GM21717 (cell line): ENCODE results near the gene TNFSF8.

Experiments
- ATAC-seq: cut with Tn5 transposase; IDR thresholded peaks from one replicate; pipeline ENCODE4 v1.9.1; 2021; ENCODE audit warnings: mild to moderate bottlenecking, moderate library complexity; ENCODE audit not compliant: unreplicated experiment

The TNFSF8 gene, protein sequence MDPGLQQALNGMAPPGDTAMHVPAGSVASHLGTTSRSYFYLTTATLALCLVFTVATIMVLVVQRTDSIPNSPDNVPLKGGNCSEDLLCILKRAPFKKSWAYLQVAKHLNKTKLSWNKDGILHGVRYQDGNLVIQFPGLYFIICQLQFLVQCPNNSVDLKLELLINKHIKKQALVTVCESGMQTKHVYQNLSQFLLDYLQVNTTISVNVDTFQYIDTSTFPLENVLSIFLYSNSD

DNA sequence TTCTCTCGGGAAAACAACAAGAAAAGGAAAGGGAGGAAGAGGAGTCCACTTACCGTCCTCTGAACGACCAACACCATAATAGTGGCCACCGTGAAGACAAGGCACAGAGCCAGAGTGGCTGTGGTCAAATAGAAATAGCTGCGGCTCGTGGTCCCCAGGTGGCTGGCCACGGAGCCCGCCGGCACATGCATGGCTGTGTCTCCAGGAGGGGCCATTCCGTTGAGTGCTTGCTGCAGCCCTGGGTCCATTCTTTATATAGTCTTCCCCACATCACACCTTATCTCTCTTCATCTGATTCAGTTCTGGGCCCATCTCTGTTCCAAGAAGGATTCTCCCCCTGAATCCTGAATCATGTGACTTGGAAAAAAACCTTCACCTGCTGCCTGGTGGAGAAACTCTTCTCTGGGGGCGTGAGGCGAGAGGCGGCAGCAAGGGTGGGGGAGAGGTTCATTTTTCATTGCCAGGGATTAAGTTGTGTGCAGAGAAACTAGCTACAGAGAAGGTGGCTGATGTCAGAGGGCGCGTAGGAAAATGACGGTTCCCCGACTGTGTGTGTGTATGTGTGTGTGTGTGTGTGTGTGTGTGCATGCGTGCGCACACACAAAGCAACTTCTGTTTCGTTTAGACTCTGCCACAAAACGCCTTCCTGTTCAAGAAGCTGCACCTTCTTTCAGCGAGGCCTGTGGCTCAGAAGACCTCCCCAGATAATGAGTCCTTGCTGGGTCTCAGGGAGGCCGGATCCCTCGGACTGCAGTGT, at the start of gene TNFSF8:
TNFSF8 (minus strand) TSS at position 536 of the 757 bp plus-strand sequence; CDS start at position 248, 288 bp downstream.
- ATAC-seq = peak; percentile 62

DNA sequence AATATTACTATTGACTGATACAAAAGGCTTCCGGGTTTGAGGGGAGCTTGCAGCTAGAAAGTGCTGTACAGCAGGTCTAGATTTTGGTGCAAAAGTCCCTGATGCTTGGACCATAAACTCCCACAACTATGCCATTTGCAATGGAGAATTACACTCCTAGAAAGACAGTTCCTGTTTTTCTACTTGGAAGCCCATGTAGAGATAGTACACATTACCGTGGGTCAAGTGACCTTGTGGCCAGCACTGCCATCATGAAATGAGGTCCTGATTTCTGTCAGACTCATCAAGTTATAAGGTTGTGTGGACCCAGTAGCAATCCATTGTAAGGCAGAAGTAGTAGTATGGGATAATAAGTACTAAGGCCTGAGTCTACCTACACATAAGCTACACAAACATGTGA, 42.8 kb upstream of the TNFSF8 start:
- no peak for ATAC-seq

DNA sequence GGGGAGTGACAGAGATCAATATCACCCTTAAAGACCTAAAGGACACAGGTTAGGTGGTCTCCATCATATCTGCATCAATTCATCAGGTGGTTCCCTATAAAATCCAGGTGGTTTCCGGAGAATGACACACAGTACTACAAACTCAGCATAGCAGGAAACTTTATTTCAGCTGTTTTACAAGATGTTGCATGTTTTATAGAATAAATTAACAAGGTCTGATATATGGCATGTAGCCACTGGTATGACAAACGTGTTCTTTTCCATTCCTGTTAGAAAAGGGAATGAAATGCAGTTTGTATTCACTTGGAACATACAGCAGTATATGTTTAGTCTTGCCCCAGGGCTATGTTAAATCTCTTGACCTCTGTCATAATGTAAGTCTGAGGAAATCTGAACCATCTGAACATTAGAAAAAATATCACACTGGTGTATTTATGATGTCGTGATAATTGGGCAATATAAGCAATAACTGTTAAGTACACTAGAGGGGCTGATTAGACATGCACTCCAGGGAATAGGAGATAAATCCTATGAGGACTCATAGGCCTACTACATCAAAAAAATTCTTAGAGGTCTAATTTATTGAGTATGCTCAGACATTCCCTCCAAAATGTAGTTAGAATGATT, 42.2 kb upstream of the TNFSF8 start:
- ATAC-seq = no peak

DNA sequence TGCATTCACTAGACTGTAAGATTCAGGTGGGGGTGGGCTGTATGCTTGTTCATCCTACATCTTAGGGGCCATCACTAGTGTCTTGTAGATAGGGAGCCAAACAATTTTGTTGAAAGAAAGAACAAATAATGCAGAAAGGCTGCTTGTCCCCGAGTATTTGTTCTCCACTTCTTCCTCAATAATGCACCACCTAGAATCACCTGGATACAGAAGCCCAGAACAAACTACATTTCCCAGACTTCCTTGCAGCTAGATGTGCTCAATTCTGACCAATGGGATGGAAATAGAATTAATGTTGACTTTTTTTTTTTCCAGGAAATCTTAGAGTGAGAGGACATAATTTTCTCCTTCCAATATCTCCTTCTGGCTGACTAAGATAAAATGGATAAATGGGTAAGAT, 38.9 kb upstream of the TNFSF8 start:
- no peak for ATAC-seq

DNA sequence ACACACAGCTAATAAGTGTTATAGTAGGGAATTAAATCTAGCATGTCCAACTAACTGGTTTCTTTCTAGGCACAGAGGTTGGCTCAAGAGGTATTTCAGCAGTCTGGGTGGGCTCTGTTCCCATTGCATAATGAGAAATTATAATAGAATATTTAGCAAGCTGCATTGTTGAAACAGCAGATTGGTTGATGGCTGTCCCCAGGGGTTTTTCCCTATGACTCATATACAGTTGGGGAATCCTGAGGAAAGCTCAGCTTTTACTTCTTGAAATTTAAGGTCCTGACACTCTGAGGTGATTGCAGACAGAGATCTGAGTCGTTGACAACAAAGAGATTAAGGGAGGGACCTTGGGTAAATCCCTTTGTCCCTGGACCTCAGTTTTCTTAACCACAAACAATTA, 38.3 kb upstream of the TNFSF8 start:
- ATAC-seq = peak; percentile 73

DNA sequence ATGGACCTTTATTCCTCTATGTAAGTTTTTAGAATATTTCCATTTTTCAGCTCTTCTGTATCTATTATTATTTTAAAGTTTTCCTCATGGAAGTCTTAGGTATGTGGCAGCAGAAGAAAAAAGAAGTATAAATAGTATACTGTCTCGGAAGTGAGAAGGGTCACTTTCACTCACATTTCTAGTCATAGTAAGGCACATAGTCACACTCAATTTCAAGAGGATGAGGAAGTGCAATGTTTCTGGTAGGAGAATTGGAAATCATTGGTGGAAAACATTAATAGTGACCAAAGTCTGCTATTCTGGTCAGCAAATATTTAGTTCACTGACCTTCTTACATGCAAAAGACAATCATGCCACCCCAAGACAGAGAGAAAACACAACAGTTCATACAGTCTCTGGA, 35.2 kb upstream of the TNFSF8 start:
- no peak for ATAC-seq

DNA sequence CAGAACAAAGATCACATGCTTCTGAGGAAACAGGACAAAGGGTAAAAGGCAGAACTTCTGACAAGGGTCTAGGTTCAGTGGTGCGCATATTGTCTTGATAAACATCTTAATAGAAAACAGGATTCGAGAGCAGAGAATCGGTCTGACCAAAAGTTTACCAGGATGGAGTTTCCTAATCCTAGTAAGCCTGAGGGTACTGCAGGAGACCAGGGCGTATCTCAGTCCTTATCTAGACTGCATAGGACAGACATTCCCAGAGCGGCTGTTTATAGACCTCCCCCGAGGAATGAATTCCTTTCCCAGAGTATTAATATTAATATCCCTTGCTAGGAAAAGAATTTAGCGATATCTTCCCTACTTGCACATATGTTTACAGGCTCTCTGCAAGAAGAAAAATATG, 32.4 kb upstream of the TNFSF8 start:
- ATAC-seq = no peak

DNA sequence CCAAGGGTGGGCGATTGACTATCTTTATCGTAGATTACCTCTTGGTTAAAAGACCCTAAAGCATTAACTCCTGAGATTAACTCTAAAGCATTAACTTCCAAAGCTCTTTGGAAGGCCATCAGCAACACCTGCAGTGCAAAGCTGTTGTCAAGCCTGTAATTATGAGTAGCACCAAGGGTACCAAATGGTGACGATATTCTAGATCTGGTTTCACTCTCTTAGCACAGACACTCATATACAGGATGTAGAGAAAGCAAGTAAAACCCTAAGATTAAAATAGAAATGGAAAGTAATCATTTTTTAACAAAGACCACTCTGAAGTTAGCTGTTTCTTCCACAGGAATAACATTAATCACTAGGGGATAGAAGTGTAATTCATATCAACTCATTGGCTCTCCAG, 29.9 kb upstream of the TNFSF8 start:
- no peak for ATAC-seq

DNA sequence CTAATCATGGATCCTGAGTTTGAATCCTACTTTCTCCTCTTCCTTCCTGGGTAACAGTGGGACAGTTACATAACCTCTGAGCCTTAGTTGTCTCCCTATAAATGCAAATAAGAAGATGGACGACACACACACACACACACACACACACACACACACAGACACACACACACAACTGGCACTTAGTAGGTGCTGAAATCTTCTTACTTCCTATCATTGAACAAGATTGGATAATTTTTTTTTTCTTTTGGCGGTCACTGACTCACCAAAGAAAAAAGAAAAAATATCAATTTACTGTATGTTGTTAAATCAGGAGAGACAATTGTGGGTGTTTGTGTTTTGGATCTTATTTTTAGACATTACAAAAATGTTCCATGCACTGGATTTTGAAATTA, 28.4 kb upstream of the TNFSF8 start:
- no peak for ATAC-seq

DNA sequence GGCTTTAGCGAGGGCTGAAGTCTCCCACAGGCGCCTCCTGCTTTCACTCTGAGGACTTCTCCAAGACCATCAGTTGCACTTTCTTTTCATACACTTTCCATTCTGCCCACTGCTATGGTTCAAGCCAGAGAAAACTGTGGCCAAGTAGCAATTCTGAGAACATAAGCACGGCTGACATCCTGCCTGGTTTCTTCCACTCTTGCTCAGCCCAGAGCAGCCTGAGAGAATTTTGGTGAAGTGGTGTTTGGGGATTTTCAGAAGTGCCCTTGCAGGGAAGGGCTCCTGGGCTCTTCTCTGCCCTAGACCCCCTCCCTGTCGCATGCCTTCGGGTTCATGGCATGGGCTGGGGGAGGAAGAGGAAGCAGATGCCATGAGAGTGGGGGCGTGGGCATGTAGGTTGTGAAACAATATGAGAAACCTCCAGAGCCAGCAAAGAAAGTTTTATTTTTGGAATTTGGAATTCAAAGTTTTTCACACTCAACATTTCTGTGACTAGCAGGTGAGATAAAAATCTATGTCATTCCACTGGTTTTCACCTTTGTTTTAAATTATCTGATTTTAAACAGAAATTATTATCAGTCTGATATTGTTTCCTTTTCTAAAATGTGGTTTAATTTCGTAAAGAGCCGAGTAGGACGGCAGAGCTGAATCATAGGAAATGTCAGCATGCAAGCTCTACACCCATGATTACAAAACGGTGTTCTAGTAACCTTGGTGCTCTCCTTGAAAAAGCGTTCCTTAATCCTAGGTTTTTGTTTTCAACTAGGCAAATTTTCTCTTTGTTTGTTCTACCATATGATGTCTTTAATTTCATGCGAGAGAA, 27.8 kb upstream of the TNFSF8 start:
- ATAC-seq = peak; percentile 70

DNA sequence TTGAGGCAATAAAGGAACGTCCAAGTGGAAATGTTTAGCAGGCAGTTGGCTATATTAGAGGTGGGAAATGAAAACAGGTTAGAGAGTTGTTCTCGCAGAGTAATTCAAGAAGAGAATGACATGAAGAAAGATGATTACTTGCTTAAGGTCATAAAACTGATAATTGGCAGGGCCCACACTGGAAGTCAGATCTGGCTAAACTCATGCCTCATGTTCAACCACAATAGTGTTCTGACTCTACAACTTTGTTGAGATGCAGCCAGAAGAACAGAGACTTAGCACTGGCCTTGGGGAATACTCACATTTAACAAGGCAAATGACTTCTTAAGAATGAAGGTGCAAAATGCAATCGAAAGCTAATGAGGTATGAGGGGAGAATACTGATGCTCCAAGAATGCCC, 27.2 kb upstream of the TNFSF8 start:
- ATAC-seq = peak; percentile 31

DNA sequence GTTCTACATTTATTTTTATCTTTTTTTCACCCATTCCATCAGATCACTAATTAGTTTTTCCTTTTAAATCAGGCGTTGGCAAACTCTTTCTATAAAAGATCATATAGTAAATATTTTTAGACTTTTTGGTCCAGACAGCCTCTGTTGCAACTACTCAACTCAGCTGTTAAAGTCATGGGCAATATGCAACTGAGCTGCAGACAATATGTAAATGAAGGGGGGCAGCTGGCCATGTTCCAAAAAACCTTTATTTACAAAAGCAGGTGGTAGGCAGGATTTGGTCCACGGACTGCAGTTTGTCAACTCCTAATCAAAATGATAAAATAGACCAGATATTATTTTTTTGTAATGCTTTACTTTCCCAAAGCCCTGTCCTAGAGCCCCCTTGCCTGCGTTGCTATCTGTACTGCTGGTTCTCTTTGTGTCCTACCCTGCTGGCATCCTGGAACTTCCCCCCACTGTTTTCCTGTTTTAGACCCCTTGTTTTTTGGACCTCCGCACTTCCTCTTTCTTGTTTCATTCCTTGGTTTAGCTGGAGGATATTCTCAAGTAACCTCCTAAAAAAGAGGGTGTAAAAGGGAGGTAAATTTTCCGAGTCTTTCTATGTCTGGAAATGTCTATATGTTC, 24.7 kb upstream of the TNFSF8 start:
- no peak for ATAC-seq

DNA sequence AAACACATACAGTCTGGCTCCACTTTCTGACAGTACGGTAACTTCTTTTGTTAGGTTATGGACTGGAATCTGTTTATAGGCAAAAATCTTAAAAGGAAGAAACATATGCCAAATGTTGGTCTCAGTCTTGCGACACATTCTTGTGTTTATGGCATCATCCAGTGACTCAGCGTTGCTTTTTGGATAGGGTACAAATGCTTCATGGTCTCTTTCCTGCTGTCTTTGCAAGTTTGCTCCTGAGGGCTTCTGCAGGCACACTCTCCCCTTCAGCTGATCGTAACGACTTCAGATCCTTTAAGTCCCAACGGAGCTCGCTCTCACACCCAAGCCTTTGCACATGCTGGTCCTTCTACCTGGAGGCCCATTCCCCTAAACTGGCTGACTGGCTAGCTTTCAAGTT, 23.6 kb upstream of the TNFSF8 start:
- no peak for ATAC-seq

DNA sequence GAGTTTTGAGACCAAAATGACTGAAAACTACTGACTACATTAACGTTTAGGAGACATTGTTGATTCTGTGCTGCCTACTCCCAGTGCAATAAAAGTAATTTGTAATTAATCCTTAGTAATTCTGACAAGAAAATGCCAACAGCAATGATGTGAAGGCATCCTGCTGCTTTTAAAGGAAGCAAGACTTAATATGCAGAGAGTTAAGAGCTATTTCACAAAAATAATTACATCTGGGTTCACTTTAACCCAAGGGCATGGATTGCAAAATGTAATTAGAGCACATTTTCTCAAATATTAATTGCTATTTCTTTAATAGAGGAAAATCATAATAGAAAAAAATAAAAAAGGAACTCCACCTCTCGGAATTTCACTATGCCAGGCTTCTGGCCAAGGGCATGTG, 22.7 kb upstream of the TNFSF8 start:
- ATAC-seq = no peak

DNA sequence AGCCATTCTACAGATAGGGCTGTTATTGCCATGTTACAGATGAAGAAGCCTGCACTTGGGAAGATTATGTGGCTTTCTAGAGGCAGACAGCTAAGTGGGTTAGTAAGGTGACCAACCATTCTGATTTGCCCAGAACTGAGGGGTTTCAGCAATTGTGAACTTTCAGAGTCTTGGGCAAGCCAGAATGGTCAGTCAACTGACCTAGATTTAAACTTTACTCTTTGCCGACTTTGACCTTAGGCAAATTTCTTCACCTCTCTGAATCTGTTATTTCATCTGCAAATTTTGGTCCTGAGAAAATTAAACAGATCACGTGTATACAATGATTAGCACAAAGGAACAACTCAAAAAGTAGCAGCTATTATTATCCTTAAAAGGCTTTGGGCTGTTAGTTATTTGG, 20.4 kb upstream of the TNFSF8 start:
- no peak for ATAC-seq

DNA sequence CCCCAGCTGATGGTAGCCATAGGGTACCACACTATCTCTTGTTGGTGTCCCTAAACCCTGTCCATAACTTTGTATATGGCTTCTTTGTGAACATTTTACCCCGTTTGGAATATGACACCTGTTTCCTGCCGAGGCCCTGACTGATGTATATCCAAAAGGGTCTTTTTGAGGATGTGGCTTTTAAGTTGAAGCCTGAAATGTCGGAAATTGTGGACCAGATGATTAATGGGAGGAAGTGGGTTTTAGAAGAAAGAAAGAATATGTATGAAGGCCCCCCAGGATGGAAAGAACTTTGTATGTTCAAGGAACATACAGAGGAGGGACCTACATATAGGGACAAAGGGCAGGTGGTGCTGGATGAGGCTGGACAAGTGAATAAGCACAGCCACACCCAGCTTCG, 16.7 kb upstream of the TNFSF8 start:
- no peak for ATAC-seq

DNA sequence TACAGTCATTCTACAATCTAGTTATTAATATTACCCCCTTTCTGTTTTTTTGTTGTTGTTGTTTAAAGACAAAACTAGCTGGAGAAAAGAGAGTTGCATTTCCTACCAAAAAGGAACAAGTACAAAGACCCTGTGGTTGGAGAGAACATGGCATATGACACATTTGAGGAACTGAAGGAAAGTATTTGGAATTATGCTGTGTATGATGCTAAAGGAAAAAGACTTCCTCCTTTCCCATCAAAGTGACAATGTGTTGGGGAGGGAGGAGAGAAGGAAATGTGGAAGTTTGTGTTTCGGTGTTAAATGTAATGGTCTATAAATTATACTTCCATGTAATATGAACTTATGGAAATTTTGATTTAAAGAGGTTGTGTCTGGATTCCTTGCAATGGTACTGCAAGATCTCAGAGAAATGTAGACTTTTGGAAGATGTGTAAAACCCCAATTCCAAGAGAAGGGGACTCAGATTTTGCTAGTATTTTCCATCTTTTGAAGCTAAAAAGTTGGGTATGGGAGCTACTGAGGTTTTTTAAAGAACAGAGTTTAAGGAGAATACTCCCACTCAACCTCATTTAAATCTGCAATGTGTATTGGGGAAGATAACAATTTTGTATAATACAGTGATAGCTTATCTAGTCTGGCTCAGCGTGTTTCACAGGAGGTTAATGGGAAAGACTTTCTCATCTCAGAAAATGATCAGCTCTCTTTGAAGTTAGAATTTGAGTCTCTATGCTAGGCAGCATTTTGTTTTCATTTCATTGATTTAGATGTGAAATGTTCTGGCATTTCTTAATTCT, 15.4 kb upstream of the TNFSF8 start:
- no peak for ATAC-seq

DNA sequence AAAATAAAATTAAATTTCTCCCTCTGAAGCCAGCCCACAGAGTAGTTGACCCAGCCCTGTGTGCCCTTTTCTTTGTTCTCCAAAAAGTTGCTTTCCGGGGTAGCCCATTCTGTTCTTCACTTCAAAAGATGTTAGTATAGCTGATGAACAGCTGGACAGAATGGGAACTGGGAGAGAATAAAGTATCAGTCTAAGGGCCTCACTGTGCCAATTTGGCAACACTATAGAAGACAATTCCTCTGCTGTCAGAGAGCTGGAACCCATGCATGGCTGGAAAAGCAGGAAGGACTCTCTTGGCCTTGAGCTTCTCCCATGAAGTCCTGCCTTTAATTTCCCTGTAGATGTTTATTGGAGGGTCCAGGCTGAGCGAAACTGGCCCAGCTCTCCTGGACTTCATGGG, 11.0 kb upstream of the TNFSF8 start:
- no peak for ATAC-seq

DNA sequence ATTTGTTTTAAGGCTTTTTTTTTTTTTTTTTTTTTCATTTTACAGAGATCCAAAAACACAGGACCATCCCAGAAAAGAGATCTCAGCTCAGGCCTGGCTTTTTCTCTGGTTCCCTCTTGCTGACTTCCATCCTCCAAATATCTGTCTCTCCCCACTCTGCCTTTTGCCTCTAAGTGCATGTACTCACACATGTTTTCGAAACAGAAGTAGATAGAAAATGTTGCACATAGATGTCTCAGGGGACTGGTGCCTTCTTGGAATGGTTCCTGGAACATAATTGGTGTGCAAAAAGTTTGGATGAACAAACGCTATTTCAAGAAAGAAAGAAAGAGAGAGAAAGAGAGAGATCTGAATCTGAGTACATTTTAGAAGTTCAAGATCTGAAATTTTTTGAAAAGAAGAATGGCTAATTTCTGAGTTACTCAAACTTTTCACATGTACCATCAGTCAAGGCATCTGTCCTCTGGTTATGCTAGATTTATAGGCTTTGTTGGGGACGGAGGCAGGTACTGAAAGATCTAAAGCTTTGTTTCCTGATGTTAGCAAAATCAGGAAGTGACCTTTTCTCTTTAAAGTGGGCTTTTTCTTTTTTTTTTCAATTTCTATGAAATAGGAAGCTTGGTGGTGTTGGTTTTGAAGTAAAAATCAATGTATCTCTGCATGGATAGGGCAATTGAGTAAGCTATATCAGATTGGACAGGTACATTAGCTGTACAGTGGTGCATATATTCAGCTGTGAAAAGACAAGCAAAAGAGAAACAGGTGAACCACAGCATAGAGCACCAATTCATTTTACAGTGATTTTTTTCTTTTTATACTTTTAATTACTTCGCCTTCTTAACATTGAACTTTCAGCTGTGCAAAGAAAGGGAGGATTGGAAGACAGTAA, 8.5 kb upstream of the TNFSF8 start:
- no peak for ATAC-seq
